8988T (cell line): ENCODE data around the gene LMTK3.

ENCODE experiments used
- DNase-seq: peaks from one replicate; pipeline ENCODE4 v3.0.0; 2011

LMTK3 gene

GRCh38 chr19:48443731-48444128, 67.9 kb downstream of the LMTK3 start:
- no peak for DNase-seq

- no peak for DNase-seq
Measured at GRCh38 chr19:48443256-48443655, 68.4 kb downstream of the LMTK3 start.

GRCh38 chr19:48442116-48443035, 69.3 kb downstream of the LMTK3 start:
- no peak for DNase-seq

GRCh38 chr19:48441360-48442050, 70.1 kb downstream of the LMTK3 start:
- DNase-seq: no peak

GRCh38 chr19:48436586-48436985, 75.0 kb downstream of the LMTK3 start:
- no peak for DNase-seq
